Aorta (tissue), 5 donors: ENCODE data around the gene ZNF574. TPM values are rescaled to one million over a fixed set of nuclear protein-coding genes. Genes with fewer than 3 reads are reported as not detected.

Experiments
- ATAC-seq: fragments of 200-7000 bp; cut with Tn5 transposase; one replicate; pipeline ENCODE4 v1.9.1; 2022; ENCODE audit warnings: moderate library complexity; ENCODE audit not compliant: low FRiP score
- DNase-seq, 2 donors: peaks; one replicate each; pipeline ENCODE4 v3.0.0-alpha.2; 2020
- H3K27ac ChIP-seq, 2 donors: one replicate each; pipeline ENCODE4 v1.5.1; 2013; ENCODE audit warnings: low read length in 2 of 2, mild to moderate bottlenecking in 2 of 2, moderate library complexity in 2 of 2, control low read depth in 1 of 2, inconsistent platforms in 1 of 2, low read depth in 1 of 2
- H3K27me3 ChIP-seq, 2 donors: one replicate each; pipeline ENCODE4 v1.6.1; 2013; ENCODE audit warnings: control low read depth in 1 of 2, low read length in 1 of 2, mild to moderate bottlenecking in 1 of 2, moderate library complexity in 1 of 2; ENCODE audit not compliant: insufficient read depth in 2 of 2, control insufficient read depth in 1 of 2
- H3K36me3 ChIP-seq, 2 donors: one replicate each; pipeline ENCODE4 v1.6.1; 2013; ENCODE audit warnings: control low read depth in 1 of 2, low read length in 1 of 2, mild to moderate bottlenecking in 1 of 2; ENCODE audit not compliant: insufficient read depth in 2 of 2, control insufficient read depth in 1 of 2
- H3K4me1 ChIP-seq, 2 donors: one replicate each; pipeline ENCODE4 v1.6.1; 2013; ENCODE audit warnings: low read length in 2 of 2, control low read depth in 1 of 2, mild to moderate bottlenecking in 1 of 2, moderate library complexity in 1 of 2; ENCODE audit not compliant: insufficient read depth in 2 of 2, control insufficient read depth in 1 of 2
- H3K4me3 ChIP-seq, 2 donors: one replicate each; pipeline ENCODE4 v1.5.1; 2013; ENCODE audit warnings: low read length in 2 of 2, control low read depth in 1 of 2, mild to moderate bottlenecking in 1 of 2
- H3K9me3 ChIP-seq: one replicate; pipeline ENCODE4 v1.6.1; 2013; ENCODE audit warnings: mild to moderate bottlenecking, low read length; ENCODE audit not compliant: control insufficient read depth
- WGBS, 2 donors: extraction: QIAGEN DNeasy Blood & Tissue Kit; methylation state at CpG; one replicate each; pipeline ENCODE4 v1.1.7; 2013; 5-methylcytosine and 5-hydroxymethylcytosine counted together
- intact Hi-C, 2 donors: fragments of 100-400 bp; cut with DNase I; formaldehyde crosslinking; loops; one replicate each; pipeline versions ENCODE4 v1.14.2 to v1.15.0; 2022
- polyA plus RNA-seq, 2 donors: library from polyadenylated mRNA; stranded (reverse); fragments of 200-250 nt; gene quantifications; one replicate each; pipeline ENCODE4 v1.2.3, GENCODE V29; 2013
- total RNA-seq, 2 donors: library from RNA; stranded (reverse); fragmentation: NEBNext Ultra II Directional; extraction: Animal tissue kit (Norgen Biotek cat#: 25700); gene quantifications; one replicate each; pipeline ENCODE4 v1.2.1, GENCODE V29; 2021
- donor health status: healthy with polysubstance abuse.
- donor health status: Bipolar disorder and iron deficiency.
- donor health status: DM: no; HTN: no; CAD: no.
- donor health status: DM: no; HTN: no; CAD: no.
- donor health status: DM: yes; HTN: yes; CAD: no.

ZNF574 gene
- total and polyA plus RNA-seq, 4 donors, result 2.4 to 10.3 (median 7.9) TPM

DNA sequence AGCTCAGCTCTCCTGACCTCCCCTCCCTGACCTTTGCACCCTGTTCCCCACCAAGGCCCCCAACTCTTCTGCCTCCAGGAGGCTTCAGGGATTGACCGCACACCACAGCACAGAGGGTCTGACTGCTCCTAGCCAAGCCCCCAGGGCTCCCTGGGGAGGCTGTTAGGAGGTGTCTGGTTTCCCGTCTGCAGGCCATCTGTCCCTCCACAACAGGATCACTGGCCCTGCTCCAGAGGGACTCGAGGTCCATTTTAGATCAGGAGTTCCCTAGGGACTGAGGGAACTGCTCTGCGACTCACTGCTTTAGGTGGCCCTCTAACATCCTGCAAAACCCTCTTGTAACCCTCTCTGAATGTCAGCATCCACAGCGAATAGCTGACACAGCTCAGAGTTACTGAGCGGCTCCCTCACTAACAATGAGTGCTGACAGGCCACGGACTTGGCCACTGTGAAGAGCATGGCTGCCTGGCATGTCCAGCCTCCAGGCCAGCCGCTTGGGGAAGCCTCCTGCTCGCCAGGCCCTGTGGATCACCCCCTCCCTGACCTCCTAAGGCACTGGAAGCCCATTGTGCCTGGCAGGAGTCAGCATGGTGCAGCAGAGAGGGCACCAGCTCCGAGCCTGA is 23.6 kb upstream of the ZNF574 start:
- DNase-seq (no peak), ATAC-seq (no peak)
- Histone ChIP-seq H3K9me3 (no peaks in the 10 kb centered on the region), H3K4me1 (no peaks in the 10 kb centered on the region), H3K27me3 (no peaks in the 10 kb centered on the region), H3K27ac (no peak overlapping the region), H3K4me3 (no peak overlapping the region), H3K36me3 (peaks cover 0 to 2% of the 10 kb centered on the region in 2 donors)
- 57 to 58% methylated on average over 10 of the region's 10 CpGs for WGBS, 2 donors
- intact Hi-C loops, result no loop called here

GRCh38 chr19:42053037-42053935 is 22.7 kb upstream of the ZNF574 start:
- Histone ChIP-seq H3K27me3 (no peaks in the 10 kb centered on the region), H3K27ac (no peak overlapping the region), H3K4me1 (no peaks in the 10 kb centered on the region), H3K4me3 (no peak overlapping the region), H3K9me3 (no peaks in the 10 kb centered on the region), H3K36me3 (peaks cover 0 to 2% of the 10 kb centered on the region in 2 donors)
- 89% methylated on average over 17 of the region's 17 CpGs for WGBS, 2 donors
- intact Hi-C loops, result no loop called here
- DNase-seq (no peak), ATAC-seq (no peak)

DNA sequence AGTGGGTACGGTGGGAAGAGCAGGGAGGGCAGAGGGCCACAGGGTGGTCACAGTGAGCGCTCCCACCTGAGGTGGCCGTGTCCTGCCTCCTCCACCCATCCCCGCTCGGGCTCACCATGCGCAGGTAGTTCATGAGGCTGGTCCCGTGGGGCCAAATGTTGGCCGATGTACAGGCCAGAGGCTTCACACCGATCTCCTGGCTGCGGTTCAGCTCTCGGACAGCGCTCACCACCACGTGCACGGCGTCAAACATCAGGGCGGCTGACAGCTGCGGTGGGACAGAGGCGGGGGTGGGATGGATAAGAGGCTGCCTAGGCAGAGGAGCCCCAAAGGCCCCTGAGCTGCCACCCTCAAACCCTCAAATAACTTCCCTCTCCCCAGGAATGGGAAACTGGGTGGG is 21.8 kb upstream of the ZNF574 start:
- Histone ChIP-seq H3K27ac (no peak overlapping the region), H3K36me3 (peaks cover 0 to 4% of the 10 kb centered on the region in 2 donors), H3K27me3 (no peaks in the 10 kb centered on the region), H3K4me3 (no peak overlapping the region), H3K4me1 (no peaks in the 10 kb centered on the region), H3K9me3 (no peaks in the 10 kb centered on the region)
- intact Hi-C loops, result no loop called here
- no peak for DNase-seq
- 84 to 85% methylated on average over 18 of the region's 18 CpGs for WGBS, 2 donors
- no peak for ATAC-seq

- Histone ChIP-seq H3K4me3 (no peak overlapping the region), H3K27ac (no peak overlapping the region), H3K4me1 (no peaks in the 10 kb centered on the region), H3K36me3 (peaks cover 0 to 6% of the 10 kb centered on the region in 2 donors), H3K27me3 (no peaks in the 10 kb centered on the region), H3K9me3 (no peaks in the 10 kb centered on the region)
- WGBS, 2 donors, result 68 to 73% methylated on average over 7 of the region's 7 CpGs
- ATAC-seq (no peak), DNase-seq (no peak)
- intact Hi-C loops, result no loop called here
These were observed 18.1 kb upstream of the ZNF574 start for GRCh38 chr19:42057846-42058245.

DNA sequence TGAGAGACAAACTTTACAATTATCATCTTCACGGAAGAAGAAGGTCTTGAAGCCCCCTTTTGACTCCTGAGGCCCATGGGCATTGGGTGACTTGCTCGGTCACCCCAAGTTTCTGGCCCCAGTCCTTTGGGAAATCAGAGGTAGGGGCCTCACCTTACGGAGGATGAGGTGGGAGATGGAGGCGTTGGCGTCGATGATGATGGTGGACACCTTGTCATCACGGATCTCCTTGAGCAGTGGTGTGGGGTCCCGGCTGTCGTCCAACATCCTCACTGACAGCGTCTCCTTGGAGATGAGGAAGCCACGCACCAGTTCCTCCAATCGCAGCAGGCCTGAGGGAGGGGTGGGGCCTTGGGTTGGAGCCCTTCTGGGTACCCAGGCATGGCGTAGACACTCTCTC is 16.8 kb upstream of the ZNF574 start:
- H3K4me3 ChIP-seq, result no peak overlapping the region
- no peak for ATAC-seq
- intact Hi-C loops, result no loop called here
- no peaks in the 10 kb centered on the region for H3K9me3 ChIP-seq
- no peaks in the 10 kb centered on the region for H3K4me1 ChIP-seq
- H3K36me3 ChIP-seq, result peaks cover 0 to 6% of the 10 kb centered on the region in 2 donors
- DNase-seq, result no peak
- WGBS, 2 donors, result 93 to 94% methylated on average over 13 of the region's 13 CpGs
- H3K27ac ChIP-seq, result no peak overlapping the region
- no peaks in the 10 kb centered on the region for H3K27me3 ChIP-seq

GRCh38 chr19:42060117-42060516 is 15.8 kb upstream of the ZNF574 start:
- peaks cover 0 to 6% of the 10 kb centered on the region in 2 donors for H3K36me3 ChIP-seq
- ATAC-seq (no peak), DNase-seq (no peak)
- WGBS, 2 donors, result 96 to 97% methylated on average over 3 of the region's 3 CpGs
- no peak overlapping the region for H3K27ac ChIP-seq
- no peaks in the 10 kb centered on the region for H3K4me1 ChIP-seq
- no peaks in the 10 kb centered on the region for H3K9me3 ChIP-seq
- intact Hi-C loops, result no loop called here
- no peak overlapping the region for H3K4me3 ChIP-seq
- no peaks in the 10 kb centered on the region for H3K27me3 ChIP-seq

GRCh38 chr19:42062381-42062780 is 13.6 kb upstream of the ZNF574 start:
- peaks cover 0 to 6% of the 10 kb centered on the region in 2 donors for H3K36me3 ChIP-seq
- H3K27ac ChIP-seq, result no peak overlapping the region
- intact Hi-C loops, result no loop called here
- no peaks in the 10 kb centered on the region for H3K27me3 ChIP-seq
- no peak overlapping the region for H3K4me3 ChIP-seq
- no peak for DNase-seq
- WGBS, 2 donors, result 93 to 96% methylated on average over 16 of the region's 16 CpGs
- no peaks in the 10 kb centered on the region for H3K4me1 ChIP-seq
- H3K9me3 ChIP-seq, result no peaks in the 10 kb centered on the region
- no peak for ATAC-seq

DNA sequence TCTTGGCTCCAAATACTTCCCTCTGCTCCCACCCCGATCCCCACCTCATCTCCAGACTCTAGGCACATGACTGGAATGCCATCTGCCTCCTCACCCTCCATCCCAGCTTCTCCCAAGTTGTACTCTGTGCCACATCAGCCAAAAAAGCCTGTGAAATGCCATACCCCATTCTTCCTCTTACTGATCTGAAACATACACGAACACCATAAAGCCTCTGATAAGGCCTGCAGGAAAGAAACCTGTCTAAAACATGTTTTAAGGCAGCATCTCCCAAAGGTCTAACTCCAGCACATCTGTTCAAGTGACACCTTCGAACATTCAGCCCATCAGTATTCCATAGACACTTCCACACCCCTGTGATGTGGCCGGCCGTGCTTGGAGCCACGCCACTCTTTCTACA is 11.5 kb upstream of the ZNF574 start:
- no peak overlapping the region for H3K4me3 ChIP-seq
- peaks cover 0 to 3% of the 10 kb centered on the region in 2 donors for H3K36me3 ChIP-seq
- ATAC-seq, result no peak
- H3K27ac ChIP-seq, result no peak overlapping the region
- 87 to 89% methylated on average over 6 of the region's 6 CpGs for WGBS, 2 donors
- H3K9me3 ChIP-seq, result no peaks in the 10 kb centered on the region
- intact Hi-C loops, result no loop called here
- no peaks in the 10 kb centered on the region for H3K4me1 ChIP-seq
- H3K27me3 ChIP-seq, result no peaks in the 10 kb centered on the region
- DNase-seq, result no peak

DNA sequence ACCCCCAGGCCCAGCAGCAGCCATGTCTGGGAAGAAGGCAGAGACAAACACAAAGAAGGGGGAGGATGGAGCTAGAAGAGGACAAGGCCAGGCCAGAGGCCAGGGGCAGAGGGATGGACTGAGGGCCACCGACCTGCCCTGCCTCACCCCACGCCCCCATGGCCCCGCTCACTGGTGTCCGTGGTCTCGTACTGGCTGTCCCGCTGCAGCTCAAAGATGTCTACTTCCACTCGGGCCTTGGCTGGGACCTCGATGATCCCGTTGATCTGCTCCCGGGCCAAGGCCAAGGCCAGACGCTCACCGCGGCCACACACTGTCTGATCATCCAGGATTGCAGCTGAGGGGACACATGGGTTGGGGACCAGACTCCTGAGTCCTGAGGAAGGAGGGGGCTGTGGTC is 10.9 kb upstream of the ZNF574 start:
- Histone ChIP-seq H3K4me1 (no peaks in the 10 kb centered on the region), H3K4me3 (no peak overlapping the region), H3K27me3 (no peaks in the 10 kb centered on the region), H3K9me3 (no peaks in the 10 kb centered on the region), H3K27ac (no peak overlapping the region), H3K36me3 (no peaks in the 10 kb centered on the region)
- 89 to 91% methylated on average over 10 to 13 of the region's 13 CpGs for WGBS, 2 donors
- DNase-seq (no peak), ATAC-seq (no peak)
- intact Hi-C loops, result no loop called here
